NOMO-1 (cell line): ENCODE data around the gene RTN4RL1.

Source experiments
- DNase-seq, 2 experiments: peaks; one replicate each; lab custom pipeline; 2025; ENCODE audit not compliant: unreplicated experiment in 2 of 2; lab: John Stamatoyannopoulos, UW

Gene RTN4RL1

DNA sequence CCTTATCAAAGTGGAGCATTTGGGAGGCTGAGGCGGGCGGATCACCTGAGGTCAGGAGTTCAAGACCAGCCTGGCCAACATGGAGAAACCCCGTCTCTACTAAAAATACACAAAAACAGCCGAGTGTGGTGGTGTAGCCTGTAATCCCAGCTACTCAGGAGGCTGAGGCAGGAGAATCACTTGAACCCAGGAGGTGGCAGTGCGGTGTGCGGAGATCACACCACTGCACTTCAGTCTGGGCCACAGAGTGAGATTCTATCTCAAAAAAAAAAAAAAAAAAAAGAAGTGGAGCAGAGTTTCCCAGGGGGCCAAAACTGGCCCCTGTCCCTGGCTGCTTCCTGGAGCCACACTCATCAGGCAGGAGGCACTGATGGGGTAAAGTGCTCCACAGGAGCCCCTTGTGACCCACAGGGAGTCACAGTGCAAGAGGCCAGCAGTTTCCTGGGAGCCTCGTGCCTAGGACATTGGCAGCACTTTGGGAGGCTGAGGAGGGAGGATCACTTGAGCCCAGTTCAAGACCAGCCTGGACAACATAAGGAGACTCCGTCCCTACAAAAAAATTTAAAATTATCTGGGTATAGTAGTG lies 44.4 kb downstream of the RTN4RL1 start:
- no peak for DNase-seq

DNA sequence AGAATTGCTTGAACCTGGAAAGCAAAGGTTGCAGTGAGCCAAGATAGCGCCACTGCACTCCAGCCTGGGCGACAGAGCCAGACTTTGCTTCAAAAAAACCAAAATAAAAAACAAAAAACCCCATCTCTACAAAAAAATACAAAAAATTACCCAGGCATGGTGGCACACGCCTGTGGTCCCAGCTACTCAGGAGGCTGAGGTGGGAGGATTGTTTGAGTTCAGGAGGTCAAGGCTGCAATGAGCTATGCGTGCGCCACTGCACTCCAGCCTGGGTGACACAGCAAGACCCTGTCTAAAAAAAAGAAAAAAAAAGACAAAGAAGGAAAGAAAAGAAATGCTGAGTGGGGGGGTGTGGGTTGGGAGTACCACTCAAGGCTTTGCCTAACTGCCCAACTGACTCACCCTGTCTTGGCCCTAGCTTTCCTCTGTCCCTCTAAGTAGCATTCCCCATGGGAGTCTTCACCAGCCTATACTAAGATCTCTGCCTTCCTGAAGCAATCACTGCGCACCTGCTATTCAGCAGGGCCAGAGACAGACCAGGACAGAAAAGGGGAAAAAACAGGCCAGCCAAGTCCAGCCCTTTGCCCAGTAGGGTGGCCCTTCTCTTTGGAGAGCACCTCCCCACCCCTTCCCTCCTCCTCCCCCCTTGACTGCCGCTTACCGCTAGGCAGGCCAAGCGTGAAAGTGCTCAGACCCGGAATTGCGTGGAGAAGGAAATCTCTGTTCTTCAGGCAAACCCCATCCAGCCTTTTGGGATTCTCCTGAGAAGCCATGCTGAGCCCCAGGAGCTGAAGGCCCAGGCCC lies 45.8 kb downstream of the RTN4RL1 start:
- no peak for DNase-seq

DNA sequence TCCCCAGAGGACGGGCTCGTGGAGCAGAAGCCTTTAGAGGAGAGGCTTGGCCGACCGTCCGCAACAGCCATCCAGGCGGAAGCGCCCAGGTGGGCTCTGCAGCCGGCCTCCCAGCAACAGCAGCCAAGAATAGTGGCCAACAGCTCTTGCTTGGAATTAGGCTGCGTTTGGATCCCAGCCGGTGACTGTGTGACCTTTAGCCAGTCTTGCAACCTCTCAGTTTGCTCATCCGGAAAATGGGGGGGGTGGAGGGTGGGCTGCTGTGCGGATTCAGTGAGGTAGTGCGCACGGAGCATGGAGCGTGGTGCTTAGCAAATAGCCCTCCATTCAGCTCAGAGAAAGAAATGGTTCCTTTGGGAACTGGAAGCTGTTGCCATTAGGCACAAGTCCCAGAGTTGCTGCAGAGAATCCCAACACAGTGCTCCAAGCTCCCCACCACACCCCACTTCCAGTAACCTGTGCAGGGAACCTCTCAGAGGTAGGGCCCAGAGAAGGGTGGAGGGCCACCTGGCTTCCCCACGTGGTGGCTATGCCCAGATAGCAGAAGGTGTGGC lies 46.7 kb downstream of the RTN4RL1 start:
- no peak for DNase-seq

DNA sequence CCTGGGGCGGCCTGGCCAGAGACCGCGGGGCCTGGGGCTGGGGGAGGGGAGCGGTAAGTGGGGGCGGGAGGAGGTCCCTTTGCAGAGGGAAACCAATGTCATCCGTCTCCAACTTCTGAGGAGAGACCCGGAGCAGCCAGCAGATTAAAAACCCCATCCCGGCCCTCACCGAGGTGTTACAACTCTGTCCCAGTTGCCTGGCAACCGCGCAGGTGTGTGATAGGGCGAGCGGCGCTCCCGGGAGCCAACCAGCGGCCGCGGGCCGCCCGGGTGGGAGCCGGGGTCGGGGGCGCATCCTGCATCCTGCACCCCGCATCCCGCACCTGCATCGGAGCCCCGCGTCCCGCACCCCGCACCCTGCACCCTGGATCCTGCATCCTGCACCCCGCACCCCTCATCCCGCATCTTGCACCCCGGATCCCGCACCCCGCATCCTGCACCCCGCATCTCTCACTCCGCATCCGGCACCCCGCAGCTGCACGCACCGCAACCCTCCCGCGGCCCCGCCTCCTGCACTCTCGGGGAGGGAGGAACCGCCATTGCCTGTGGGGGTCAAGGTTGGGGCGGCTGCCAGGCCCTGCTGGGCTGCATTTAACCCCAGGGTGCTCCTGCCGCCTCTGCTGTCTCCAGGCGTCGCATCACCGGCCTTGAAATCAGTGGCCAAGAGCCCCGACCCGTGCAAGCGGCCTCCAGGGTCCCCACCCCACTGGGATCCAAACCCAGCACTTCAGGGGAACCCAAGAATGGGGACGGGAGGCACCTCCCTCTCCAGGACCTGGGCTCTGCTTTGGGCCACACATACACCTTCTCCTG lies 47.3 kb downstream of the RTN4RL1 start:
- DNase-seq: no peak

DNA sequence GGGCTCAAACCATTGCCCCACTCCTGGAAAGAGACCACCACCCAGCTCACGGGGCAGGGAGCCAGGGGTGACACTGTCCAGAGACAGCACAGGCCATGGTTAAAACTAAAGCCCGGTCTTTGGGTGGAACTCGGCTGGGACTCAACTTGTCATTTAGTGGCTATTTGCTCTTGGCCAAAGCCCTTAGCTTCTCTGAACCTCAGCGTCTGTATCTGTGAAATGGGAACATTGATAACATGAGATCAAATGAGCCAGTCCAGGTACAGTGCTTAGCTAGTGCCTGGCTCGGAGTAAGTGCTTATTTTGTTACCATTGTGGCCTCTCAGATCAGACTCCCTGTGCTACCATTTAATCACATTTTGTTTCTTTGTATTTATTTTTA lies 48.5 kb downstream of the RTN4RL1 start:
- no peak for DNase-seq

DNA sequence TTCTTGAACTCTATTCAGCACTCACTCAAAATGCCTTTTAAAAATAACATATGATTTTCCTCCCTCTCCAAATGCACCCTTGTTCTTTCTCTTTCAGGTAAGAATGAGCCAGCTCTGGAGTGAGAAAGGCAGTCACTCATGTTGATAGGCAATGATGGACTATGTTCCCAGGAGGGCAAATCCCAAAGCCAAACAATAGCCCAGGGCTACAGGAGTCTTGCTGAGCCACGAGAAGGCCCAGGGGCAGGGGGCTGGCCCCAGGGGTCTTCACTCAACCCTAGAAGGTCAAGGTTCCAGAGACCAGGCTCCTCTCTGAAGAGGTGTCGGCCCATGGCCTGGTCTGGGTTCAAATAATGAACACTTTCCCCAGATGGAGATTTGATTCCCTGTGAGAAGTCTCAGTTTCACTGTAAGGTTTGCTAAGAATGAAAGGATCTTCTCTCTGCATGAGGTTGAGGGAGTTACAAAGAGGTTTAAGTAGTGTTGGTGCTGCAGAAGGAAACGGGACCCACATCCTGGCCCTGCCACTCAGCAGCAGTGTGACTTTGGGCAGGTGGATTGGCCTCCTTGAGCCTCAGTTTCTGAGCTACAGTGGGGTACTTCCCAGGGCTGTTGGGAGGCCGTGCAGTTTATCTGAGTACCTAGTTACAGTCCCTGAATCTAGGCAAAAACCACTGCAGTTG lies 49.0 kb downstream of the RTN4RL1 start:
- DNase-seq: no peak

DNA sequence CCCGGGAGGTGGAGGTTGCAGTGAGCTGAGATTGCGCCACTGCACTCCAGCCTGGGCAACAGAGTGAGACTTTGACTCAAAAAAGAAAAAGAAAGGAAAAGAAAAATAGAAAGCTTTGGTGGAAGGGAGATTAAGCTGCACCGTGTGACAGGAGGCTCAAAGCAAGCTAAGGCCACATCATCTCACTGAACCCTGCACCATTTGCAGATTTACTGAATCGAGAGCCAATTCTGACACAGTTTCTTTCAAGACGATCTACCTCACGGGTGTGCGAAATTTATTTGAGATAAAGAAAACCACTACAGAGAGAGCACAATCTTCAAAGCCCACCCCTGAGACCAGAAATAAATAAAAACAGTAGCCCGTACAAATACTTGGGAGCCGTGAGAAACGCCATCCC lies 49.6 kb downstream of the RTN4RL1 start:
- no peak for DNase-seq

DNA sequence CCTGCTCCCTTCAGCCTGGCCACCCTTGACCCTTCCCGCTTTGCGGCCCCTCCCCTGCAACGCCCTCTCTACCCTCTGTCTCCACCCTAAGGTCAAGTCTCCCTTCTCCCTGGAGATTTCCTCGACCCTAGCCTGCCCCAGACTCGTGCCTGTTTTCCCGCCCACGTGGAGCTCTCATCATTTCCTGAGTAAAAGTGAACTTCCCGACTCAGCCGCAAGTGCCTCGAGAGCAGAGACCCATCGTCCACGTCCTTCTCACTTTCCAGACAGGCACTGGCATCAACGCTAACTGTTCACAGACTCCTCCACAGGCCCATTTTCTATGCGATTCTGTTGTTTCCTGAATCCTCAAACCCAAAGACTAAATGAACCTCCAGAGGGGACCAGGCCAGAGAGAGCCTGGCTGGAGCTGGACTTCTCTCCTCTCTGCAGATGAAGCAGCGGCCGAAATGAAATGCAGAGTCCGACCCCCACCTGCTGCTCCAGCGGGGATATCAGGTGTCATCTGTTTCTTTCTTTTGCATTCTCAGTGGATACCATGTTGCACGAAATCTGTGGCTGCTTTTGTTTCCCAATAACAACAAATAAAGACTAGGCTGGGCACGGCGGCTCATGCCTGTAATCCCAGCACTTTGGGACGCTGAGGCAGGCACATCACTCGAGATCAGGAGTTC lies 52.5 kb downstream of the RTN4RL1 start:
- DNase-seq: no peak

DNA sequence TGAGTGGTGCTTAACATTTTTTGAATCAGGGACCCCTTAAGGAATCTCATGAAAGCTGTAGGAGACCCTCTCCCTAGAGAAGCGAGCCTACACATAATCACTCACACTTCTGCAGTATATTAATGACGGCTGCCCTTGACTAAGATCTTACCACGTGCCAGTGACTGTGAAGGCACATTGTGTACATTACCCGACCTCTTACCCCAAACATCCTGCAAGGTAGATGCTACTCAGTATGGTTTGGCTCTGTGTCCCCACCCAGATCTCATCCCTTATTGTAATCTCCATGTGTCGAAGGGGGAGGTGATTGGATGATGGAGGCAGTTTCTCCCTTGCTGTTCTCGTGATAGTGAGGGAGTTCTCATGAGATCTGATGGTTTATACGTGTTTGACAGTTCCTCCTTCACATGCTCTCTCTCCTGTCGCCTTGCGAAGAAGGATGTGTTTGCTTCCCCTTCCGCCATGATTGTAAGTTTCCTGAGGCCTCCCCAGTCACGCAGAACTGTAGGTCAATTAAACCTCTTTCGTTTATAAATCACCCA lies 54.2 kb downstream of the RTN4RL1 start:
- no peak for DNase-seq

DNA sequence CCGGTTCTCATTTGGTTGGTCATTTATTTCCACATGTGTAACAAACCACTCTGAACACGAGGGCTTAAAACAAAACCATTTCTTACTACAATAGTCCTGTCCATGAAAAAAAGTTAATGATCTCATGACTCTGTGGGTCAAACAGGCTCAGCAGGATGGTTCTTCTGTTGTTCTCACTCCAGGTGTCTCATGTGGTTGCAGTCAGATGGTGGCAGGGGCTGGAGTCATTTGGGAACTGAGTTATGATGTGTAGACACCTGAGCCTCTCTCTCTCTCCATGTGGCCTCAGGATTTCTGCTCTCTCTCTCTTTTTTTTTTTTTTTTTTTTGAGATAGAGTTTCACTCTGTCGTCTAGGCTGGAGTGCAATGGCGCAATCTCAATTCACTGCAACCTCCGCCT lies 55.4 kb downstream of the RTN4RL1 start:
- no peak for DNase-seq

DNA sequence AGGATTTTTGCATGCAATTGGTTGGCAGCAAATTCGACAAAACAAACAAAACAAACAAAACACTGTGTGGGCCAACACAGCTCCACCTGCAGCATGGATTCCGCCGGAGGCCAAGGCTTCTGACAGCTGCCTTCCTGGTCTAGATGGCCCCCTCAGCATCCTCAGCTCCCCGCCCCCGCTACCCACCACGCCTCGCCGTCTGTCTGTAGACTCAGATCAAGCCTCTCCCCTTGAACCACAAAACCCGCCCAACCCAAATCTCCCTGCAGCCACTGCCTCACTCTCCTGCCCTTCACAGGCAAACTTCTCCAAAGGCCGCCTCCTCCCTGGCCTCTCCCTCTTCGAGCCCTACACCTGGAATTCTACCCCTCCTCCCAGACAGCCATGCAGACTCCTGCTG lies 57.9 kb downstream of the RTN4RL1 start:
- no peak for DNase-seq

DNA sequence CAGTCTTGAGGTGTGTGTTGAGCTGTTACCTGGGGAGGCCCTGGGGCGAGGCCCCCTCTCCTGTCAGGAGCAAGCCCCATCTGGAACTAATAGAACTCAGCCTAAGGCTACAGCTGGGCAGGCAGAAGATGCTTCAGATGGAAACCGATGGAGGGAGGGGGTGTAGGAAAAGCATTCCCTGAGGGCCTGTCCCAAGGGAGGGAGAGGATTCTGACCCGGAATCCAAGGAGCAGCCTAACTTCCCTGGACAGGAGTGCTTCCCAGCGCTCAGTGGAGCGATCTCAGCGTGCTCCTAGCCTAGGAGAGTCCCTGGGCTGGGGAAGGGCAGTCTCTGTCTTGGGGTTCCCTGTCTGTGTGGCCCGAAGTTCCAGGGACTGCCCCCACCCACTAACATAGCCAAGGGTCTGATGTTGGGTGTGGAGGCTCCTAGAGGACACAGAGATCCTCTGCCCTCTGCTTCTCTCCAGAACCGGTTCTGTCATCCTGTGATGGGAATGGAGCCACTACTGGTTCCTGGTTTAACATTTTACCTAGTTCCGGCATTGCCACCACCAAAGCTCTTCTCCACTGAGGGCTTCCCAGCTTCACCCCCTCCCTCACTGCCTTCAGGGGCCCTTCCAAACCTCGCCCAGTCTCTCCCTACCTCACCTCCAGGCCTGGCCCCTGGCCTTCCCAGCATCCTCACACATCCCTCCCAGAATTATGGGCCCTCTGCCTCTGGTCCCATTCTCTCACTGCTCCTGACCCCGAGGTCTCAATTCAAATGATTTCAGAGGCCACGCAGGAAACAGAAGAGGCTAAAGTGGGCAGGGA lies 58.7 kb downstream of the RTN4RL1 start:
- no peak for DNase-seq

DNA sequence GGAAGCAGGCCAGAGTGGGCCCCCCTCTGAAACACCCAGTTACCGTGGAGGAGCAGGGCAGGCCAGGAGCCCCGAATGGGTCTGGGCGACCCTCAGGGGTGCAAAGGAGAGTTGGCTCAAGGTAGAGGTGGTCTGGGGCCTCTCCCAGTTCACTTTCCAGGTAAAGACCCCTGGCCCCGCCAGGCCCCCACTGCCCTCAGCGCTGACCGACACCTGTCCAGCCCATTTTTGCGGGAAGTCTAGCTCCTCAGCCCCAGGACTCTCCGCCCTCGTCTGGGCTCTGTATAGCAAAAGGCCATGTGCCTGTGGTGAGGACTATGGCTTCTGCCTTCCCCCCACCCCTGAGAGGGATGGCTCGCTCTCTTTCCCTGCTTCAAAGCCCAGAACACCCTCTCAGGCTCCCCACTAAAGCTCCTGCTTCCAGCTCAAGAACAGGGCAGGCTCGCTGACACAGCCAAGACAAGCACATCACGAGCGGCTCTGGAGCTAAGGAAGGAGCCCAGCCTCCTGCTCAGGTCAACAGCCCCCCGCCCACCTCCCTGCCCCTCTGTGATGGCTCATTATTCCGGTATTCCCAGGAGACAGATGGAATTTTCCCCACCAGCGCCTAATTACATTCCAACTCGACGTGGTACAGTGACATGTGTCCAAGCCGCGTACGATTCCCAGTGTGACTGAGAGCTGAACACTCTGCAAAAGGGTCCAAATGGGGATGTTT lies 59.4 kb downstream of the RTN4RL1 start:
- DNase-seq: no peak

DNA sequence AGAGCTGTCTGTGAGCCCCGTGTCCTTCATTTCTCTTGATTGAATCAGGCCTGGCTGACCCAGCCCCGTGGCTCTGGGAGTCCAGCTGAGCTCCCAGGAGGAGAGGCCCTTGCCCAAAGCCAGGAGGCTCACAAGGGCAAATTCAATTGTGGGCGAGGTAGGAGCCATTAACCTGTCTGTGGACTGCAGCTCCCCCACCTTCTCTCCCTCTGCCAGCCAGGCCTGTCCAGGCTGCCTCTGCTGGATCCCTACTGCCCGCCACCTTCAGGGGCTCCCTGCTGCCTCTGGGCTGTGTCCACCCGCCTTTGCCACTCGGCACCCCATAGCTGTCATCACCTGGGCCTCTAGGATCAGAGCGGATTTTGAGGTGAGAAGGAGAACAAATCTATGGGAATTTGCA lies 61.9 kb downstream of the RTN4RL1 start:
- DNase-seq: no peak

DNA sequence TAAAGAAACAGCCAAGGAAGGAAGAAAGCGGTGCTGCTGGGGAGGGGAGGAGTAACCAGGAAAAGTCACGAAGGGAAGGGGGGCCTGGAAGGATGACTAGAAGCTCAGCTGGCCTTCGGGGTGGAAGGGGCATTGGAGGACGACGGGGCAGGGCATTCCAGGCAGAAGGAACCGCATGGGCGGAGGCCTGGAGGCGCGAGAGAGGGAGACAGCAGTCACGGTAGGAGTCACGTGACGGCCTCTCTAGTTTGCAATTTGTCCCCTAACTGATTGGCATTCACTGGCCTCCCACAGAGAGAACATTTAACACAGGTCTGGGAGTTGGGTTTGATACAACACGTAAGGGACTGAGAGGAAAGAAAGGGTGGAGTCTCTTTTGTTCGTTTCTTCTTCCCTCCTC lies 63.9 kb downstream of the RTN4RL1 start:
- no peak for DNase-seq

DNA sequence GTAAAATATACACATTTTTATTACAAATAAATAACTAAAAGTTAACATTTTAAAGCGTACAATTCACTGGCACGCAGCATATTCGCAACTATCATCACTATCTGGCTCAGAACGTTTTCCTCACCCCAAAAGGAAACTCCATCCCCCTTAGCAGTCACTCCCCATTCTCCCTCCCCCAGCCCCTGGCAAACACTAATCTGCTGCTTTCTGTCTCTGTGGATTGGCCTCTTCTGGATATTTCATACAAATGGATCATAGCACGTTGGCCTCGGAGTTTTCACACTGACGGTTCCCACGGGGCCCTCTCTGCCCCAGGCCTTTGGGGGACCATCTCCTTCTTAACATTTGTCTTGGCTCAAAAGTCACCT lies 64.6 kb downstream of the RTN4RL1 start:
- DNase-seq: no peak

DNA sequence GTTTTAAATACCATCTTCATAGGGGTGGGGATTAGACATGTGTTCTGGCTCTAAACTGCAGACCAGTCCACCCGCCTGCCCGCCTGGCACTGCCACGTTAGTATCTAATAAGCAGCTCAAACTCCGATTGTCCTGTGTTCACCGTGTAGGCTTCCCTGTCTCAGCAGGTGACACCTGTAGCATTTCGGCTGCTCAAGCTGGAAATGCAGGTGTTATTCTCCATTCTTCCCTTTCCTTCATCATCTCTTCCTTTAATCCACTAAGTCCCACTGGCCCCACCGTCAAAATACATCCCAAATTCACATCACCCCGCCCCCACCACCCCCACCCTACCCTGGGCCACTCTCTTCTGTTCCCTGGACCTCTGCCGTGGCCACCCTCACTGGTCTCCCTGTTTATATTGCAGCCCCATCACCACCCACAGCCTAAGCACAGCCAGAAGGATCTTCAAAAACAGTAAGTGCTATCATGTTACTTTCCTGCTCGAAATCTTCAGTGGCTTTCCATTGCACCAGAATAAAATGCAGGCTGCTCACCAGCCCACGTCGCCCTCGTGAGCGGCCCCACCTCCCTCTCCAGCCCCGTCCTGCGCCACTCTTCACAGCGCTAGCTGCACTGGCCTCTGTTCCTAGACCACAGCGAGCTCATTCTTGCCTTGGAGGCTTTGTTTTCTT lies 65.1 kb downstream of the RTN4RL1 start:
- no peak for DNase-seq
